Spleen (tissue), 7 donors: ENCODE results near the gene FSTL5.

Experiments
- POLR2AphosphoS5 ChIP-seq, 3 donors: sonication (generic); formaldehyde crosslinking; IDR thresholded peaks; one replicate each; pipeline ENCODE4 v1.5.1; 2017; ENCODE audit warnings: antibody characterized with exemption in 3 of 3
- TF ChIP-seq, protein P1 (sequence below), 11 experiments: fragments of 200-600 bp in 7 of 11; fragments of 450-650 bp in 4 of 11; sonication (generic) in 4 of 11; IDR thresholded peaks in 8 of 11; conservative IDR thresholded peaks in 3 of 11; 1 replicate in 7 of 11; 2 replicates in 4 of 11; pipeline versions ENCODE4 v1.4.0 to v1.8.0; 2016 to 2021; ENCODE audit warnings: antibody characterized with exemption in 11 of 11, inconsistent platforms in 4 of 11, mild to moderate bottlenecking in 1 of 11
- donor health status: DM: no; HTN: no; CAD: no; lungs with moderate emphysema.
- donor health status: DM: no; HTN: no; CAD: no.
- donor health status: DM: no; HTN: no; CAD: no.

DNA sequence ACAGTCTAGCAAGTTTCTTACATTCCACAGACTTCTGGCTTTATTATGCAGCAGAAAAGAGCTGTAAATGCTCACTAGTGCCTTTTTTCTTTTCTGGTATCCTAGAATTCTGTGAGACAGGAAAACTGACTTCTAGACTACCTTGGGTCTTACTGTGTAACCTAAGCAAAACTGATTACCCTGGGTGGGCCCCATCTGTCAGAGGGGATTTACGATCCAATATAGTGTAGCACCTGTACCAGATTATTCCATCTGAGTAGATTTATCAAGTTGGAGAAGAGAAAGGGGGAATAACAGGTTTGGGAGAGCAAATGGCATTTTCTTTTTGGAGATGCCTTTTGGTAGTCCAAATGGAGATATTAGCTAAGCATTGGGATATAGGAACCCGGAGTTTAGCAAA is 46.7 kb downstream of the FSTL5 start:
- TF ChIP-seq POLR2AphosphoS5 (IDR thresholded peaks at IDR 0.05) = no peak
- TF ChIP-seq, protein P1, sequence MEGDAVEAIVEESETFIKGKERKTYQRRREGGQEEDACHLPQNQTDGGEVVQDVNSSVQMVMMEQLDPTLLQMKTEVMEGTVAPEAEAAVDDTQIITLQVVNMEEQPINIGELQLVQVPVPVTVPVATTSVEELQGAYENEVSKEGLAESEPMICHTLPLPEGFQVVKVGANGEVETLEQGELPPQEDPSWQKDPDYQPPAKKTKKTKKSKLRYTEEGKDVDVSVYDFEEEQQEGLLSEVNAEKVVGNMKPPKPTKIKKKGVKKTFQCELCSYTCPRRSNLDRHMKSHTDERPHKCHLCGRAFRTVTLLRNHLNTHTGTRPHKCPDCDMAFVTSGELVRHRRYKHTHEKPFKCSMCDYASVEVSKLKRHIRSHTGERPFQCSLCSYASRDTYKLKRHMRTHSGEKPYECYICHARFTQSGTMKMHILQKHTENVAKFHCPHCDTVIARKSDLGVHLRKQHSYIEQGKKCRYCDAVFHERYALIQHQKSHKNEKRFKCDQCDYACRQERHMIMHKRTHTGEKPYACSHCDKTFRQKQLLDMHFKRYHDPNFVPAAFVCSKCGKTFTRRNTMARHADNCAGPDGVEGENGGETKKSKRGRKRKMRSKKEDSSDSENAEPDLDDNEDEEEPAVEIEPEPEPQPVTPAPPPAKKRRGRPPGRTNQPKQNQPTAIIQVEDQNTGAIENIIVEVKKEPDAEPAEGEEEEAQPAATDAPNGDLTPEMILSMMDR (IDR thresholded peaks at IDR 0.05 in 8 of 11, conservative IDR thresholded peaks at IDR 0.05 in 3 of 11) = no peak
